ENCODE measurements around the gene PCDH7.

DNA sequence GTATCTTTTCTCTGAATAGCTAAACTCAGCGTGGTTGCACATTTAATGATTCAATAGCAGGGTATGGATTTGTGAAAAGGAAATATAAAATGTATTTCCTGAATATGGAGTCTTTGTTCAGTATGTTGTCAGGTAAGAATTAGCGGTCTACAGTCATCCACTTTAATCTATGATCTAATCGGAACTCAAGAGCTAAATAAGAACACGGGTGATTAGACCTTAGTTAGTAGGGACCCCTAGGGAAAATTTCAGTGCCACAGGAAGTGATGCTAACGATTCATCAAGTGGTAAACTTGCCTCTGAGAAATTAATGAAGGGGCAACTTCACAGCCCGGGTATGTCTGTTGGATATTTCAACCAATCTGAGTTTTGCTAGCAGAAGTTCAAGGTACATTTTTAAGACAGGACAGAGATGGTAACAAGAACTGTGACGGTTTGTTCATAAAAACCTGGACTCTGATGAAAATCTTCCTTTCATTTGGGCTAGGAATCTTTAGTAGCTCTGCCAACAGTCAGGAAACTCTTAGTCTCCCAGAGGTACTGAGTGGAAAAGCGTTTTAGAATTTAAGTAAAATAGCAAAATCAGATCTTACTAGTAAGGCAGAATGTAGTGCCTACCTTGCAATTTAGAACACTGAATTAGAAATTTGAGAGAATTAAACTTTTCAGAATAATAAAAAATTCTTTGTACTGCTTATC is 47.1 kb downstream of the PCDH7 start:
- TF ChIP-seq EZH2 (IDR thresholded peaks at IDR 0.05; ENCODE audit: insufficient read depth, poor library complexity, severe bottlenecking) (no peak), EZH2phosphoT487 (IDR thresholded peaks at IDR 0.05; ENCODE audit: insufficient read depth, low read depth) (no peak)
